Astrocyte (in vitro differentiated cells and primary cell): Measurements from ENCODE around the gene TRRAP. TPM values are rescaled to one million over a fixed set of nuclear protein-coding genes. Genes with fewer than 3 reads are reported as not detected.

Experiments
- DNase-seq: peaks from one replicate; pipeline ENCODE4 v3.0.0-alpha.2; 2010; ENCODE audit warnings: low read depth
- FAIRE-seq: peaks from 2 replicates; lab custom pipeline; 2011; peaks lifted over from hg19 to GRCh38; lab: Jason Lieb, UNC
- H2AFZ ChIP-seq: 2 replicates; pipeline ENCODE4 v1.6.0; 2012; ENCODE audit warnings: low read depth, low read length, inconsistent platforms
- H3K27ac ChIP-seq: 2 replicates; pipeline ENCODE4 v1.5.1; 2011; ENCODE audit warnings: low read depth, low read length, inconsistent platforms
- H3K27me3 ChIP-seq: 2 replicates; pipeline ENCODE4 v1.6.0; 2011; ENCODE audit warnings: low read length, inconsistent platforms; ENCODE audit not compliant: insufficient read depth
- H3K36me3 ChIP-seq: 2 replicates; pipeline ENCODE4 v1.5.1; 2011; ENCODE audit warnings: low read length, inconsistent platforms; ENCODE audit not compliant: insufficient read depth
- H3K4me1 ChIP-seq: 2 replicates; pipeline ENCODE4 v1.5.1; 2011; ENCODE audit warnings: low read length, inconsistent platforms; ENCODE audit not compliant: insufficient read depth
- H3K4me2 ChIP-seq: 2 replicates; pipeline ENCODE4 v1.6.0; 2012; ENCODE audit warnings: low read length, inconsistent platforms
- H3K4me3 ChIP-seq: 2 replicates; pipeline ENCODE4 v1.5.1; 2011; ENCODE audit warnings: low read depth, mild to moderate bottlenecking, low read length, inconsistent platforms; ENCODE audit not compliant: insufficient read depth
- H3K79me2 ChIP-seq: 2 replicates; pipeline ENCODE4 v1.6.0; 2012; ENCODE audit warnings: mild to moderate bottlenecking, low read length, inconsistent platforms; ENCODE audit not compliant: insufficient read depth
- H3K9ac ChIP-seq: 2 replicates; pipeline ENCODE4 v1.6.0; 2012; ENCODE audit warnings: mild to moderate bottlenecking, low read length, inconsistent platforms
- H3K9me3 ChIP-seq: 2 replicates; pipeline ENCODE4 v1.5.1; 2012; ENCODE audit warnings: low read depth, mild to moderate bottlenecking, low read length, inconsistent platforms; ENCODE audit not compliant: insufficient read depth
- H4K20me1 ChIP-seq: 2 replicates; pipeline ENCODE4 v1.6.0; 2012; ENCODE audit warnings: low read length, inconsistent platforms; ENCODE audit not compliant: insufficient read depth
- H3K27ac Mint-ChIP-seq: one replicate; pipeline ENCODE4 v1.8.0; 2021; ENCODE audit warnings: mild to moderate bottlenecking, mixed read lengths; ENCODE audit not compliant: unreplicated experiment
- H3K27me3 Mint-ChIP-seq: one replicate; pipeline ENCODE4 v1.8.0; 2021; ENCODE audit warnings: low read depth, mixed read lengths; ENCODE audit not compliant: unreplicated experiment
- H3K36me3 Mint-ChIP-seq: one replicate; pipeline ENCODE4 v1.8.0; 2021; ENCODE audit warnings: low read depth, mixed read lengths; ENCODE audit not compliant: unreplicated experiment
- H3K4me1 Mint-ChIP-seq: one replicate; pipeline ENCODE4 v1.8.0; 2021; ENCODE audit warnings: low read depth, mixed read lengths; ENCODE audit not compliant: unreplicated experiment
- H3K4me3 Mint-ChIP-seq: one replicate; pipeline ENCODE4 v1.8.0; 2021; ENCODE audit warnings: mild to moderate bottlenecking, moderate library complexity, mixed read lengths; ENCODE audit not compliant: unreplicated experiment
- H3K9me3 Mint-ChIP-seq: one replicate; pipeline ENCODE4 v1.8.0; 2021; ENCODE audit warnings: mild to moderate bottlenecking, mixed read lengths; ENCODE audit not compliant: unreplicated experiment
- EZH2 ChIP-seq: IDR thresholded peaks from 2 replicates; pipeline ENCODE4 v1.6.1; 2012; ENCODE audit warnings: mild to moderate bottlenecking, low read length, inconsistent platforms; ENCODE audit not compliant: insufficient read depth
- total RNA-seq: library from RNA; stranded (reverse); gene quantifications from 2 replicates; pipeline ENCODE4 v1.2.1, GENCODE V29; 2021
- TF ChIP-seq, protein P1 (sequence below): IDR thresholded peaks from 2 replicates; pipeline ENCODE4 v1.5.1; 2011; ENCODE audit warnings: low read depth, mild to moderate bottlenecking, inconsistent platforms, low read length, moderate library complexity; ENCODE audit not compliant: insufficient read depth

Gene TRRAP
- total RNA-seq, 1 donor from 2014 or later = 33.5 TPM

DNA sequence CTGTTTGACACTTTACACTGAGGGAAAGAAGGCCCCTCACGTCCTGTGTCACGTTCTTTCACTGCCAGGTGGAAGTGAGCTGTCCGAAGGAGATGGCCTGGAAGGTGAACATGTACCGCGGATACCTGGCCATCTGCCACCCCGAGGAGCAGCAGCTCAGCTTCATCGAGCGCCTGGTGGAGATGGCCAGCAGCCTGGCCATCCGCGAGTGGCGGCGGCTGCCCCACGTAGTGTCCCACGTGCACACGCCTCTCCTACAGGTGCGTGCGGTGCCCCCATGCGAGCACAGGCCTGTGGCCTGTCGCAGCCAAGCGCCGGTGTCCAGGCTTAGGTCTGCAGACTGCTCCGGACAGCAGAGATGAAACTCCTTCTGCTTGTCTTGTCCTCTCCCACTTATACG lies 103.4 kb downstream of the TRRAP start:
- no peaks in the 10 kb centered on the region for H3K4me1 ChIP-seq
- H4K20me1 ChIP-seq = no peaks in the 10 kb centered on the region
- no peak overlapping the region for H2AFZ ChIP-seq
- H3K36me3 ChIP-seq = peaks cover 81% of the 10 kb centered on the region
- no peaks in the 10 kb centered on the region for H3K27me3 ChIP-seq
- no peaks in the 10 kb centered on the region for H3K79me2 ChIP-seq
- H3K9me3 Mint-ChIP-seq = peaks cover 5% of the 10 kb centered on the region
- no peak overlapping the region for H3K9ac ChIP-seq
- H3K4me3 Mint-ChIP-seq = no peak overlapping the region
- H3K36me3 Mint-ChIP-seq = peaks cover 28% of the 10 kb centered on the region
- H3K9me3 ChIP-seq = no peaks in the 10 kb centered on the region
- H3K4me3 ChIP-seq = no peak overlapping the region
- no peak overlapping the region for H3K27ac Mint-ChIP-seq
- FAIRE-seq (no peak), DNase-seq (no peak)
- H3K4me2 ChIP-seq = no peak overlapping the region
- no peaks in the 10 kb centered on the region for H3K4me1 Mint-ChIP-seq
- TF ChIP-seq EZH2 = no peak
- TF ChIP-seq, protein P1, sequence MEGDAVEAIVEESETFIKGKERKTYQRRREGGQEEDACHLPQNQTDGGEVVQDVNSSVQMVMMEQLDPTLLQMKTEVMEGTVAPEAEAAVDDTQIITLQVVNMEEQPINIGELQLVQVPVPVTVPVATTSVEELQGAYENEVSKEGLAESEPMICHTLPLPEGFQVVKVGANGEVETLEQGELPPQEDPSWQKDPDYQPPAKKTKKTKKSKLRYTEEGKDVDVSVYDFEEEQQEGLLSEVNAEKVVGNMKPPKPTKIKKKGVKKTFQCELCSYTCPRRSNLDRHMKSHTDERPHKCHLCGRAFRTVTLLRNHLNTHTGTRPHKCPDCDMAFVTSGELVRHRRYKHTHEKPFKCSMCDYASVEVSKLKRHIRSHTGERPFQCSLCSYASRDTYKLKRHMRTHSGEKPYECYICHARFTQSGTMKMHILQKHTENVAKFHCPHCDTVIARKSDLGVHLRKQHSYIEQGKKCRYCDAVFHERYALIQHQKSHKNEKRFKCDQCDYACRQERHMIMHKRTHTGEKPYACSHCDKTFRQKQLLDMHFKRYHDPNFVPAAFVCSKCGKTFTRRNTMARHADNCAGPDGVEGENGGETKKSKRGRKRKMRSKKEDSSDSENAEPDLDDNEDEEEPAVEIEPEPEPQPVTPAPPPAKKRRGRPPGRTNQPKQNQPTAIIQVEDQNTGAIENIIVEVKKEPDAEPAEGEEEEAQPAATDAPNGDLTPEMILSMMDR = no peak
- no peak overlapping the region for H3K27ac ChIP-seq
- H3K27me3 Mint-ChIP-seq = no peaks in the 10 kb centered on the region

DNA sequence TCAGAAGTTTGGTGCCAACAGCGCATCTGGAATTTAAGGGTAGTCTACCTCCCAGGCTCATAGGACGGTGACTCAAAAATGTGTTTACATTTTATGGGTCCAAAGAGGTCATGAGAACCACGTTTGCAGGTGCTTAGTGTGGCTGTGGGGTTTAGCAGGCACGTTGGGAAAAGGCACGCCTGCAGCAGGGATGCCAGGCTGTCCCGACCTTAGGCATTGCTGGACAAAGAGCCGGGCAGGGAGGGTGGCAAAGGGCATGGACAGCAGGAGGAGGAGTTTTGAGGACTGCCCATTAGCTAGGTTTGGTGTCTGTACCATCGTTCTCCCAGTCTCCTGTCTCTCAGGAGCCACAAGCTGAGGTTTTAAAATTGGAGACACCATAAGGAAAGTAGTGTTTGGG lies 104.4 kb downstream of the TRRAP start:
- Histone ChIP-seq H3K9ac (no peak overlapping the region), H3K4me3 (no peak overlapping the region), H3K79me2 (no peaks in the 10 kb centered on the region), H3K36me3 (peaks cover 76% of the 10 kb centered on the region), H4K20me1 (peaks cover 3% of the 10 kb centered on the region), H2AFZ (no peak overlapping the region), H3K4me2 (no peak overlapping the region), H3K27me3 (no peaks in the 10 kb centered on the region), H3K4me1 (no peaks in the 10 kb centered on the region), H3K9me3 (no peaks in the 10 kb centered on the region), H3K27ac (no peak overlapping the region)
- no peak for FAIRE-seq
- Mint-ChIP-seq H3K9me3 (peaks cover 5% of the 10 kb centered on the region), H3K27ac (no peak overlapping the region), H3K4me3 (no peak overlapping the region), H3K4me1 (no peaks in the 10 kb centered on the region), H3K27me3 (no peaks in the 10 kb centered on the region), H3K36me3 (peaks cover 30% of the 10 kb centered on the region)
- TF ChIP-seq, protein P1 = no peak
- TF ChIP-seq EZH2 = no peak
- no peak for DNase-seq

DNA sequence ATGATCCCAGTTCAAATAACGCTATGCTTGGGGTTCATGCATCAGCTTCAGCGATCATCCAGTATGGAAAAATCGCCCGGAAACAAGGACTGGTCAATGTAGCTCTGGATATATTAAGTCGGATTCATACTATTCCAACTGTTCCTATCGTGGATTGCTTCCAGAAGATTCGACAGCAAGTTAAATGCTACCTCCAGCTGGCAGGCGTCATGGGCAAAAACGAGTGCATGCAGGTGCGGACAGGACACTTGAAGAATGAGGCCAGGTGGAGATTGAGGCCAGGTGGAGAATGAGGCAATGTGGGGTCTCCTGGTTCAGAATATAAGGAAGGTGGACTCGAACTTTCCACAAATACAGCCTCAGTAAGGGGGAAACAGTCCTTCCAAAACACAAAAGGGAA lies 105.8 kb downstream of the TRRAP start:
- H3K4me1 Mint-ChIP-seq = no peaks in the 10 kb centered on the region
- Histone ChIP-seq H4K20me1 (peaks cover 5% of the 10 kb centered on the region), H3K4me3 (no peak overlapping the region), H3K4me1 (no peaks in the 10 kb centered on the region), H3K27ac (no peak overlapping the region), H3K9ac (no peak overlapping the region), H3K36me3 (peaks cover 68% of the 10 kb centered on the region), H3K79me2 (no peaks in the 10 kb centered on the region), H3K27me3 (no peaks in the 10 kb centered on the region), H3K9me3 (no peaks in the 10 kb centered on the region), H2AFZ (no peak overlapping the region), H3K4me2 (no peak overlapping the region)
- FAIRE-seq = no peak
- no peaks in the 10 kb centered on the region for H3K27me3 Mint-ChIP-seq
- H3K27ac Mint-ChIP-seq = no peak overlapping the region
- TF ChIP-seq EZH2 = no peak
- TF ChIP-seq, protein P1 = no peak
- H3K36me3 Mint-ChIP-seq = peaks cover 32% of the 10 kb centered on the region
- DNase-seq = no peak
- H3K4me3 Mint-ChIP-seq = no peak overlapping the region
- H3K9me3 Mint-ChIP-seq = peaks cover 5% of the 10 kb centered on the region
